Fibroblast of the aortic adventitia (primary cell): ENCODE results near the gene TSHZ2. TPM values are rescaled to one million over a fixed set of nuclear protein-coding genes. Genes with fewer than 3 reads are reported as not detected.

Source experiments
- DNase-seq: peaks from one replicate; pipeline ENCODE4 v3.0.0-alpha.2; 2010; ENCODE audit warnings: low read depth
- H3K4me3 ChIP-seq: 2 replicates; pipeline ENCODE4 v1.5.1; 2011; ENCODE audit warnings: low read depth, mild to moderate bottlenecking, control low read depth, low read length, moderate library complexity
- total RNA-seq: library from RNA; depleted of rRNA; stranded (reverse); fragments of >200 nt; gene quantifications from 2 replicates; pipeline ENCODE4 v1.2.3, GENCODE V29; 2012; ENCODE audit warnings: low replicate concordance
- TF ChIP-seq, protein P1 (sequence below): IDR thresholded peaks from 2 replicates; pipeline ENCODE4 v1.5.1; 2011; ENCODE audit warnings: mild to moderate bottlenecking, low read length, control low read depth, inconsistent platforms; ENCODE audit not compliant: insufficient read depth

Gene TSHZ2
- total RNA-seq, 1 donor = 6.9 TPM

DNA sequence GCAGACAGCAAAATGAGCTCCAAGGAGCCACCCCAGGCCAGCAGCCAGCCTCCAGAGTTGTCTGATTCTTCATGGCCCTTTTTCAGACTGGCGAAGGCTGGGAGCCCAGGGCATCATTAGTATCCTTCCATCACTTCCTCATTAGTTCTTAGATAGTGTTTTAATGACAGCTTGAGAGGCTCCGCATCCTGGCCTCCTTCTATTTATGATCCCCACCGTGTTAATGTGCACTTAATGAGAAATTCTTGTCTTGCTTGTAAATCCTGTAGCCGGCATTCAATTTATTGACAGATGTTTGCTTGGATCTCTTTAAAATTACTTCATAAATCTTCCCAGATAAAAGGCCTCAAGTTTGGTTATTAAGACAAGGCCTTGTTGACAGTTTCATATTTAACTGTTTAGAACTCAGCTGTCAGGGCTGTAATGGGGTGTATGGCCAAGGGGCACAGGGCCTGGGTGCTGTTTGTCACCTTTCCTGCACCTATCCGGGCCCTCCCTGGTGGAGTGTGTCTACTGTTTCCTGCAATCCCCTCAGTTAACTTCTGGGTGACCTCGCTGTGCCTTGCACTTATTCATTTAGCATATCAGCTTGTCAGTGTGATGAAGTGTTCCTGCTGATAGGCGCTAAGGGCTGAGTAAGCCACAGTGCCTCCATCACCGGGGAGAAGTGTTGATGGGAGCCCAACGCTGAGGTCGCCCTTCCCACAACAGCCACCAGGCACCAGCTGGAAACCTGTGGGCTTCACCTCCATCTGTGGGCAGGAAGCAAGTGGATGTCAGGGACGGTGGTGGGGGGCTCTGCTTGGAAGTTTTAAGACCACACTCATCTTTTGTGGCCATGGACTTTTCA, 169.3 kb downstream of the TSHZ2 start:
- no peak for DNase-seq
- no peak overlapping the region for H3K4me3 ChIP-seq
- TF ChIP-seq, protein P1, sequence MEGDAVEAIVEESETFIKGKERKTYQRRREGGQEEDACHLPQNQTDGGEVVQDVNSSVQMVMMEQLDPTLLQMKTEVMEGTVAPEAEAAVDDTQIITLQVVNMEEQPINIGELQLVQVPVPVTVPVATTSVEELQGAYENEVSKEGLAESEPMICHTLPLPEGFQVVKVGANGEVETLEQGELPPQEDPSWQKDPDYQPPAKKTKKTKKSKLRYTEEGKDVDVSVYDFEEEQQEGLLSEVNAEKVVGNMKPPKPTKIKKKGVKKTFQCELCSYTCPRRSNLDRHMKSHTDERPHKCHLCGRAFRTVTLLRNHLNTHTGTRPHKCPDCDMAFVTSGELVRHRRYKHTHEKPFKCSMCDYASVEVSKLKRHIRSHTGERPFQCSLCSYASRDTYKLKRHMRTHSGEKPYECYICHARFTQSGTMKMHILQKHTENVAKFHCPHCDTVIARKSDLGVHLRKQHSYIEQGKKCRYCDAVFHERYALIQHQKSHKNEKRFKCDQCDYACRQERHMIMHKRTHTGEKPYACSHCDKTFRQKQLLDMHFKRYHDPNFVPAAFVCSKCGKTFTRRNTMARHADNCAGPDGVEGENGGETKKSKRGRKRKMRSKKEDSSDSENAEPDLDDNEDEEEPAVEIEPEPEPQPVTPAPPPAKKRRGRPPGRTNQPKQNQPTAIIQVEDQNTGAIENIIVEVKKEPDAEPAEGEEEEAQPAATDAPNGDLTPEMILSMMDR = no peak

- no peak for DNase-seq
- no peak overlapping the region for H3K4me3 ChIP-seq
- TF ChIP-seq, protein P1 = no peak
Measured at GRCh38 chr20:53142225-53143127, 170.3 kb downstream of the TSHZ2 start.

DNA sequence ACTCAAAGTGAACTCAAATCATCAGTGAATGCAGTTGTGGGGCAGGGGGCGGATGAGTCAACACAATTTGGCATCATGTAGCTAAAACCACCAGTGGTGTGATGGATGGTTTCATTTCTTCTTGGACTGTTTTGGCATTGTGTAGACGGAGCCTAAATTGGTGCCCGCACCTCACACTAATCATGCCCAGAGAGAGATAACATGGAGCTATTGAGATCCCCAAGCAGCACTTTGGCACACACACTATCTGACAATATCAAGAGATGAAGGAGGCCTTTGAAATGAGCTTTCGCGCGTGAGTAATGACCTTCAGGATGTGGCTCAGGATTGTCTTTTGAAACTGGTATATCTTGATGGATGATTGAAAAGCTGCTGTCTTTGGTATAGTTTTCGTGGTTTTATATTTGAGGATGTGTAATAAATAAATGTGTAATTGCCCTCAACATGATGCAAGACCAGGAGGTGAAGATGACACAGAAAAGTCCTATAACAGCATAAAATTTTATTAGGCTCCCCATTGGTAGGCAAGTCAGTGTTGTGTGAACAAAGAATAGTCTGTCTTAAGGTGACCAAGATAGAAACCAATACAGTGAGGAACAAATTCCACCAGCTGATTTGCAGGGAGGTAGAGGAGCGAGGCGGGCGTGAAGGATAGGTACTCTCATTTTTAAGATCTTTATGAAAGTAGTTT, 174.2 kb downstream of the TSHZ2 start:
- no peak for DNase-seq
- TF ChIP-seq, protein P1 = no peak

GRCh38 chr20:53148771-53149147, 176.6 kb downstream of the TSHZ2 start:
- no peak for DNase-seq
- TF ChIP-seq, protein P1 = no peak
- H3K4me3 ChIP-seq = no peak overlapping the region

More for the DNA sequence above, 174.2 kb downstream of the TSHZ2 start:
- H3K4me3 ChIP-seq = no peak overlapping the region

GRCh38 chr20:53149148-53149889, 177.2 kb downstream of the TSHZ2 start:
- TF ChIP-seq, protein P1 = no peak
- no peak overlapping the region for H3K4me3 ChIP-seq
- no peak for DNase-seq

DNA sequence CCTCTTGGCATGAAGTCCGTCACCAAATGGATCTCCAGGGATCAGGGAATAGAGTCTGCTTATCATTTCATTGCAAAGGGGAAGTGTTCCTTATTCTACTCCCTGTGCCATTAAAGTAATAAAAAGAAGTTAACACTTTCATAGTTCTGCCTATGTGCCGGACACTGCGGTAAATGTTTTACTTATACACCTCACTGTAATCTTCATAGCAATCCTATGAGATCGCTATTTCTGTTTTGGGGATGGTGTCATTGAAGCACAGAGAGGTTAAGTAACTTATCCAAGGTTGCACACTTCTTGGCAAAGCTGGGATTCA, 177.7 kb downstream of the TSHZ2 start:
- TF ChIP-seq, protein P1 = no peak
- no peak overlapping the region for H3K4me3 ChIP-seq
- no peak for DNase-seq
